Neural crest cell (in vitro differentiated cells): ENCODE results near the gene PRKAR1B. TPM values are rescaled to one million over a fixed set of nuclear protein-coding genes. Genes with fewer than 3 reads are reported as not detected.
"Not testable (repeated sequence)": the region's sequence is repeated elsewhere in the genome, so short reads cannot be mapped to it uniquely, and the experiment has no call there.

Experiments used
- DNase-seq: peaks from one replicate; pipeline ENCODE4 v3.0.0; 2021; ENCODE audit warnings: low read depth, mixed read lengths, low spot score
- H3K27ac Mint-ChIP-seq: one replicate; pipeline ENCODE4 v1.8.0; 2021; ENCODE audit warnings: mild to moderate bottlenecking, mixed read lengths; ENCODE audit not compliant: unreplicated experiment
- H3K27me3 Mint-ChIP-seq: 2 replicates; pipeline ENCODE4 v1.8.0; 2021; ENCODE audit warnings: low read depth, mild to moderate bottlenecking, mixed read lengths
- H3K36me3 Mint-ChIP-seq: 2 replicates; pipeline ENCODE4 v1.8.0; 2021; ENCODE audit warnings: low read depth, mild to moderate bottlenecking, mixed read lengths
- H3K4me1 Mint-ChIP-seq: 2 replicates; pipeline ENCODE4 v1.8.0; 2021; ENCODE audit warnings: mixed read lengths
- H3K4me3 Mint-ChIP-seq: one replicate; pipeline ENCODE4 v1.8.0; 2021; ENCODE audit warnings: mild to moderate bottlenecking, mixed read lengths
- H3K9me3 Mint-ChIP-seq: 2 replicates; pipeline ENCODE4 v1.8.0; 2021; ENCODE audit warnings: mixed read lengths
- CTCF ChIP-seq: fragments of 200-600 bp; sonication (generic); conservative IDR thresholded peaks from 2 replicates; pipeline ENCODE4 v1.5.0; 2021; ENCODE audit warnings: antibody characterized with exemption, mild to moderate bottlenecking
- total RNA-seq: library from RNA; stranded (reverse); gene quantifications from 2 replicates; pipeline ENCODE4 v1.2.1, GENCODE V29; 2021

Gene PRKAR1B
- total RNA-seq, 1 donor from 2014 or later: 9.5 TPM

GRCh38 chr7:746155-747061, 19.3 kb upstream of the PRKAR1B start:
- Mint-ChIP-seq H3K36me3 (peaks cover 21% of the 10 kb centered on the region), H3K27me3 (no peaks in the 10 kb centered on the region), H3K27ac (no peak overlapping the region), H3K9me3 (no peaks in the 10 kb centered on the region), H3K4me3 (no peak overlapping the region), H3K4me1 (no peaks in the 10 kb centered on the region)
- no peak for TF ChIP-seq CTCF
- no peak for DNase-seq

GRCh38 chr7:745431-746154, 18.5 kb upstream of the PRKAR1B start:
- no peak overlapping the region for H3K27ac Mint-ChIP-seq
- no peak for TF ChIP-seq CTCF
- no peaks in the 10 kb centered on the region for H3K9me3 Mint-ChIP-seq
- no peaks in the 10 kb centered on the region for H3K27me3 Mint-ChIP-seq
- DNase-seq: no peak
- H3K4me1 Mint-ChIP-seq: no peaks in the 10 kb centered on the region
- peaks cover 21% of the 10 kb centered on the region for H3K36me3 Mint-ChIP-seq
- no peak overlapping the region for H3K4me3 Mint-ChIP-seq

- no peak for DNase-seq
- no peak for TF ChIP-seq CTCF
- H3K27me3 Mint-ChIP-seq: no peaks in the 10 kb centered on the region
- H3K27ac Mint-ChIP-seq: no peak overlapping the region
- H3K9me3 Mint-ChIP-seq: no peaks in the 10 kb centered on the region
- H3K4me3 Mint-ChIP-seq: no peak overlapping the region
- peaks cover 21% of the 10 kb centered on the region for H3K36me3 Mint-ChIP-seq
- no peaks in the 10 kb centered on the region for H3K4me1 Mint-ChIP-seq
Measured at GRCh38 chr7:744854-745430, 17.9 kb upstream of the PRKAR1B start.

GRCh38 chr7:744128-744520, 17.0 kb upstream of the PRKAR1B start:
- not testable (repeated sequence) for H3K4me3 Mint-ChIP-seq, H3K9me3 Mint-ChIP-seq, H3K27ac Mint-ChIP-seq, H3K4me1 Mint-ChIP-seq, DNase-seq, H3K27me3 Mint-ChIP-seq
- peaks cover 21% of the 10 kb centered on the region for H3K36me3 Mint-ChIP-seq

GRCh38 chr7:743341-744127, 16.5 kb upstream of the PRKAR1B start:
- H3K36me3 Mint-ChIP-seq: peaks cover 21% of the 10 kb centered on the region

GRCh38 chr7:742791-743190, 15.7 kb upstream of the PRKAR1B start:
- DNase-seq: no peak
- Mint-ChIP-seq H3K27me3 (no peaks in the 10 kb centered on the region), H3K4me1 (peaks cover 6% of the 10 kb centered on the region), H3K27ac (no peak overlapping the region), H3K9me3 (no peaks in the 10 kb centered on the region), H3K4me3 (no peak overlapping the region), H3K36me3 (peaks cover 27% of the 10 kb centered on the region)
- no peak for TF ChIP-seq CTCF

More at GRCh38 chr7:743341-744127, 16.5 kb upstream of the PRKAR1B start:
- DNase-seq, H3K9me3 Mint-ChIP-seq, H3K27me3 Mint-ChIP-seq, H3K27ac Mint-ChIP-seq, H3K4me3 Mint-ChIP-seq, H3K4me1 Mint-ChIP-seq: not testable (repeated sequence)
